ENCODE measurements around the gene RETREG3. TPM values are rescaled to one million over a fixed set of nuclear protein-coding genes. Genes with fewer than 3 reads are reported as not detected.

Gene RETREG3
- total and polyA plus RNA-seq, 9 of the 15 experiments (the other 6 are each of a cell fraction or from before 2014, with no cell fraction given), result 4.1 to 39.0 (median 16.9) TPM

DNA sequence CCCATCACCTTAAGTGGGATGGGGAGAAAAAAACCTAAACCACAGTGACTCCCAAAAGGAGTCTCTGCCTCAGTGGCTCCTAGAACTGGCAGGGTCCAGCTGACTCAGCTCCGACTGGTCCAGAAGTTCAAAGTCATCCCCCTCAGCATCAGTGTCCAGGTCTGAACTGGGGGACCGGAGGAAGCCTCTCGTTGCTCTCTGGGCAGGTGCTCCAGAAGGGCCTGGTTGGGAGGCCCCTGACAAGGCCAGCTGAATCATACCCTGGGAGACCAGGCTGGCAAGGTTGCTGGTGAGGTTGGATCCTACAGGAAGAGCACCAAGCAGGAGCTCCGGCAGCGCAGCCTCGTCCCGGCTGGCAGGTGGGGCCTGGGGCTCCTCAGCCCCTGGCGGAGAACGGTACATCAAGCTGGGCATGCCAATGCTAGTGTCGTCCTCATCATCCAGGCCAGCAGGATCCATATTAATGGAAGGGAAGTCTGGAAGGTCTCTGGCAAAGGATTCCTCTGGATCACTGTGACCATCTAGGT, 27.4 kb downstream of the RETREG3 start:
- TF ChIP-seq ZNF778 (CRISPR knock-in tag; IDR thresholded peaks at IDR 0.05) (no peak), ZNF282 (CRISPR knock-in tag; IDR thresholded peaks at IDR 0.05) (no peak)
- TF ChIP-seq, protein P1, sequence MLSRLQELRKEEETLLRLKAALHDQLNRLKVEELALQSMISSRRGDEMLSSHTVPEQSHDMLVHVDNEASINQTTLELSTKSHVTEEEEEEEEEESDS (CRISPR knock-in tag; IDR thresholded peaks at IDR 0.05), result no peak
- BruUV-seq (replicated peaks), result no TSS peak

More for the DNA sequence above, 27.4 kb downstream of the RETREG3 start:
- FAIRE-seq, result no peak
- intact Hi-C loops (cut with micrococcal nuclease) (no loop called here), in situ Hi-C loops (cut with MboI) (loop anchor here (10.0 kb wide), 1 partner anchor 343 kb away; no protein-coding TSS in a partner anchor)
- Histone ChIP-seq H3K27ac (ENCODE audit: extremely low read depth, low read depth, low read length) (no peak overlapping the region), H4K20me1 (replicated peaks; ENCODE audit: control insufficient read depth, insufficient read depth, low read length) (no peaks in the 10 kb centered on the region), H3K9me3 (replicated peaks; ENCODE audit: control insufficient read depth, insufficient read depth, low read depth, low read length) (no peaks in the 10 kb centered on the region), H3K36me3 (ENCODE audit: control insufficient read depth, insufficient read depth, low read length) (peaks cover 75% of the 10 kb centered on the region), H3K4me3 (no peak overlapping the region), H3K4me2 (ENCODE audit: insufficient read depth, low read length) (no peak overlapping the region), H3K79me2 (ENCODE audit: control insufficient read depth, insufficient read depth, low read length) (peaks cover 18% of the 10 kb centered on the region), H3K9me1 (ENCODE audit: control insufficient read depth, insufficient read depth, low read length) (no peaks in the 10 kb centered on the region), H2AFZ (ENCODE audit: low read depth, low read length) (no peak overlapping the region), H3K9ac (ENCODE audit: insufficient read depth in 1 of 2, low read depth in 2 of 2, low read length in 2 of 2) (no peak overlapping the region), H3K27me3 (ENCODE audit: control insufficient read depth in 2 of 2, insufficient read depth in 2 of 2, low read length in 2 of 2) (no peaks in the 10 kb centered on the region), H3K4me1 (replicated peaks in 1 of 2; ENCODE audit: control insufficient read depth in 2 of 2, insufficient read depth in 2 of 2, low read length in 2 of 2) (peaks cover 13 to 14% of the 10 kb centered on the region in 2 experiments)
- CTCF ChIA-PET (ENCODE audit: low intra/inter-chr PET ratio), result no interaction called here
- no peak for ATAC-seq
- no peak for DNase-seq (ENCODE audit: extremely low read depth in 1 of 4, low spot score in 3 of 4)
- 95% methylated on average over 10 of the region's 10 CpGs for WGBS (ENCODE audit: insufficient coverage, low coverage, missing lambda C conversion rate)
- POLR2A ChIA-PET, result interaction anchor here (0.7 to 2.6 kb wide), 9 partner anchors 8 to 416 kb away, joined by 3 to 7 read pairs (median 3); partner anchors contain the start of genes RETREG3, RPL27 and TUBG1
